HepG2 (cell line): ENCODE results near the gene FKBP8. TPM values are rescaled to one million over a fixed set of nuclear protein-coding genes. Genes with fewer than 3 reads are reported as not detected.

Source experiments
- HDAC1 ChIP-seq: sonication (generic); formaldehyde crosslinking; IDR thresholded peaks from 2 replicates; pipeline ENCODE4 v1.5.1; 2020; ENCODE audit warnings: mild to moderate bottlenecking, missing genetic modification reagents
- HIVEP1 ChIP-seq: sonication (generic); formaldehyde crosslinking; IDR thresholded peaks from 2 replicates; pipeline ENCODE4 v1.4.0; 2020; ENCODE audit warnings: mild to moderate bottlenecking, missing genetic modification reagents
- HOXA9 ChIP-seq: sonication (generic); formaldehyde crosslinking; IDR thresholded peaks from 2 replicates; pipeline ENCODE4 v1.8.1; 2022; ENCODE audit warnings: missing genetic modification reagents, mild to moderate bottlenecking, moderate library complexity, borderline replicate concordance
- IKZF5 ChIP-seq: IDR thresholded peaks from 2 replicates; pipeline ENCODE4 v1.6.1; 2018; ENCODE audit warnings: missing genetic modification reagents, mild to moderate bottlenecking, missing compliant biosample characterization
- MAFG ChIP-seq: sonication (generic); formaldehyde crosslinking; IDR thresholded peaks from 2 replicates; pipeline ENCODE4 v1.5.1; 2020; ENCODE audit warnings: mild to moderate bottlenecking, missing genetic modification reagents
- NCOR1 ChIP-seq: fragments of 200-600 bp; sonication (generic); IDR thresholded peaks from 2 replicates; pipeline ENCODE4 v1.7.0; 2017; ENCODE audit warnings: antibody characterized with exemption, low read length, borderline replicate concordance
- PHB2 ChIP-seq: fragments of 450-650 bp; IDR thresholded peaks from 2 replicates; pipeline ENCODE4 v1.6.1; 2018; ENCODE audit not compliant: partially characterized antibody
- SOX5 ChIP-seq: IDR thresholded peaks from 2 replicates; pipeline ENCODE4 v1.6.1; 2016; ENCODE audit warnings: borderline replicate concordance
- ZFP36 ChIP-seq: fragments of 150-350 bp; IDR thresholded peaks from 2 replicates; pipeline ENCODE4 v1.6.1; 2018; ENCODE audit warnings: borderline replicate concordance, low read length, low read depth; ENCODE audit not compliant: partially characterized antibody
- ZNF230 ChIP-seq: sonication (generic); formaldehyde crosslinking; IDR thresholded peaks from 2 replicates; pipeline ENCODE4 v1.4.0; 2020; ENCODE audit warnings: mild to moderate bottlenecking, missing genetic modification reagents
- ZNF253 ChIP-seq: sonication (generic); formaldehyde crosslinking; IDR thresholded peaks from 2 replicates; pipeline ENCODE4 v1.8.0; 2022; ENCODE audit warnings: mild to moderate bottlenecking, missing genetic modification reagents, borderline replicate concordance
- ZNF33A ChIP-seq: sonication (generic); formaldehyde crosslinking; IDR thresholded peaks from 2 replicates; pipeline ENCODE4 v1.5.1; 2020; ENCODE audit warnings: missing genetic modification reagents, mild to moderate bottlenecking, moderate library complexity, borderline replicate concordance
- ZNF432 ChIP-seq: sonication (generic); formaldehyde crosslinking; IDR thresholded peaks from 2 replicates; pipeline ENCODE4 v1.5.0; 2020; ENCODE audit warnings: missing genetic modification reagents, mild to moderate bottlenecking, borderline replicate concordance
- ZNF549 ChIP-seq: sonication (generic); formaldehyde crosslinking; IDR thresholded peaks from 2 replicates; pipeline ENCODE4 v1.5.0; 2020; ENCODE audit warnings: missing genetic modification reagents
- ZNF703 ChIP-seq: sonication (generic); formaldehyde crosslinking; IDR thresholded peaks from 2 replicates; pipeline ENCODE4 v1.5.1; 2020; ENCODE audit warnings: missing genetic modification reagents, mild to moderate bottlenecking, moderate library complexity, borderline replicate concordance
- ZNF75D ChIP-seq: sonication (generic); formaldehyde crosslinking; IDR thresholded peaks from 2 replicates; pipeline ENCODE4 v1.8.1; 2023; ENCODE audit warnings: missing genetic modification reagents, mild to moderate bottlenecking, borderline replicate concordance
- polyA plus RNA-seq, 8 experiments: library from polyadenylated mRNA; depleted of rRNA in 3 of 8; stranded (reverse) in 7 of 8; unstranded in 1 of 8; fragments of >200 nt; fragmentation: Illumina TruSeq in 4 of 8; extraction: Trizol in 4 of 8; gene quantifications; 2 replicates each; pipeline versions ENCODE4 v1.2.1 to v1.2.3, GENCODE V29; 2011 to 2016; ENCODE audit warnings: low read depth in 4 of 8, missing spikeins in 1 of 8, mixed read lengths in 1 of 8; ENCODE audit not compliant: insufficient read depth in 1 of 8
- total RNA-seq, 5 experiments: library from RNA; depleted of rRNA; stranded (reverse); fragments of >200 nt; fragmentation: Illumina TruSeq; extraction: Trizol; gene quantifications; 2 replicates each; pipeline ENCODE4 v1.2.3, GENCODE V29; 2016; ENCODE audit warnings: low read depth in 1 of 5
- TF ChIP-seq, protein P1 (sequence below): sonication (generic); formaldehyde crosslinking; IDR thresholded peaks from 2 replicates; pipeline ENCODE4 v1.4.0; 2020; ENCODE audit warnings: mild to moderate bottlenecking, missing genetic modification reagents
- TF ChIP-seq, protein P2 (sequence below): sonication (generic); formaldehyde crosslinking; conservative IDR thresholded peaks from 2 replicates; pipeline ENCODE4 v1.8.1; 2023; ENCODE audit warnings: missing genetic modification reagents

FKBP8 gene
- total and polyA plus RNA-seq, 2 of the 13 experiments (the other 11 are each of a cell fraction or from before 2014, with no cell fraction given) = 81.7 to 93.9 TPM

DNA sequence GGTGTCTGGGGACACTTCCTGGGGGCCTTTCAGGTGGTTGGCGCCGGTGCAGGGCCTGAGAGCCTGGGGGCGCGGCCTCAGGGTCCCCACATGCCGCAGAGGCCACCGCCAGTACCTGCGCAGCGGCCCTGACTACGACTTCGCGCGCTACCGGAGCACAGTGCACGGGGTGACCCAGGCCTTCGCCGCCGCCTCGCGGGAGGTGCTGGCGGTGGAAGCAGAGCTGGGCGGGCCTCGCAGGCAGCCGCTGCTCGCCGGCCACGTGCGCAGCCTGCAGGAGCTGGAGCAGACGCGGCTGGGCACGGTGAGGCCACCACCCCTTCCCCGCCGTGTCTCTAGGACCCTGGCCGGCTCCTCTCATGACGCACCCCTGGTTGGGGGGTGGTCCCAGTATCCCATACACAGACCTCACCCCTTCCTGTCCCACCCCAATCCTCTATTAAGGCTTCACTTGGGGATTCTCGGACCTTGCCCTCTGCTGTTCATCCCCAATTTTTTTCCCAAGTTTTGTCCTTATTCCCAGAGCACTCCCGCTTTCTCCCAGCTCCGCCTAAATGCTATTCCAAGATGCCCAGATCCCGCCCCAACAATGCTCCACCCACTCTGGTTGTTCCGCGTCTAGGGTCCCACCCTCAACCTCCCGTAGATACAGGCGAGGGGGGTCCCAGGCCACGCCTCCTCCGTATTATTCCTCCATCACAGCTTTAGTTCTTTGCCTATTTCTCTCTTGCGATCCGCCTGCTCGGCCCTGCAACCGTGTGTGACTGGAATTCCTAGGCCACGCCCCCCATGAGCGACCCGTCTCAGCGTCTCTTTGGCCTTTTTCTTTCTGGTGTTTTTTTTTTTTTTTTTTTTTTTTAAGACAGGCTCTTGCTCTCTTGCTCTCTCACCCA lies 46.3 kb upstream of the FKBP8 start (continued):
- TF ChIP-seq, protein P1, sequence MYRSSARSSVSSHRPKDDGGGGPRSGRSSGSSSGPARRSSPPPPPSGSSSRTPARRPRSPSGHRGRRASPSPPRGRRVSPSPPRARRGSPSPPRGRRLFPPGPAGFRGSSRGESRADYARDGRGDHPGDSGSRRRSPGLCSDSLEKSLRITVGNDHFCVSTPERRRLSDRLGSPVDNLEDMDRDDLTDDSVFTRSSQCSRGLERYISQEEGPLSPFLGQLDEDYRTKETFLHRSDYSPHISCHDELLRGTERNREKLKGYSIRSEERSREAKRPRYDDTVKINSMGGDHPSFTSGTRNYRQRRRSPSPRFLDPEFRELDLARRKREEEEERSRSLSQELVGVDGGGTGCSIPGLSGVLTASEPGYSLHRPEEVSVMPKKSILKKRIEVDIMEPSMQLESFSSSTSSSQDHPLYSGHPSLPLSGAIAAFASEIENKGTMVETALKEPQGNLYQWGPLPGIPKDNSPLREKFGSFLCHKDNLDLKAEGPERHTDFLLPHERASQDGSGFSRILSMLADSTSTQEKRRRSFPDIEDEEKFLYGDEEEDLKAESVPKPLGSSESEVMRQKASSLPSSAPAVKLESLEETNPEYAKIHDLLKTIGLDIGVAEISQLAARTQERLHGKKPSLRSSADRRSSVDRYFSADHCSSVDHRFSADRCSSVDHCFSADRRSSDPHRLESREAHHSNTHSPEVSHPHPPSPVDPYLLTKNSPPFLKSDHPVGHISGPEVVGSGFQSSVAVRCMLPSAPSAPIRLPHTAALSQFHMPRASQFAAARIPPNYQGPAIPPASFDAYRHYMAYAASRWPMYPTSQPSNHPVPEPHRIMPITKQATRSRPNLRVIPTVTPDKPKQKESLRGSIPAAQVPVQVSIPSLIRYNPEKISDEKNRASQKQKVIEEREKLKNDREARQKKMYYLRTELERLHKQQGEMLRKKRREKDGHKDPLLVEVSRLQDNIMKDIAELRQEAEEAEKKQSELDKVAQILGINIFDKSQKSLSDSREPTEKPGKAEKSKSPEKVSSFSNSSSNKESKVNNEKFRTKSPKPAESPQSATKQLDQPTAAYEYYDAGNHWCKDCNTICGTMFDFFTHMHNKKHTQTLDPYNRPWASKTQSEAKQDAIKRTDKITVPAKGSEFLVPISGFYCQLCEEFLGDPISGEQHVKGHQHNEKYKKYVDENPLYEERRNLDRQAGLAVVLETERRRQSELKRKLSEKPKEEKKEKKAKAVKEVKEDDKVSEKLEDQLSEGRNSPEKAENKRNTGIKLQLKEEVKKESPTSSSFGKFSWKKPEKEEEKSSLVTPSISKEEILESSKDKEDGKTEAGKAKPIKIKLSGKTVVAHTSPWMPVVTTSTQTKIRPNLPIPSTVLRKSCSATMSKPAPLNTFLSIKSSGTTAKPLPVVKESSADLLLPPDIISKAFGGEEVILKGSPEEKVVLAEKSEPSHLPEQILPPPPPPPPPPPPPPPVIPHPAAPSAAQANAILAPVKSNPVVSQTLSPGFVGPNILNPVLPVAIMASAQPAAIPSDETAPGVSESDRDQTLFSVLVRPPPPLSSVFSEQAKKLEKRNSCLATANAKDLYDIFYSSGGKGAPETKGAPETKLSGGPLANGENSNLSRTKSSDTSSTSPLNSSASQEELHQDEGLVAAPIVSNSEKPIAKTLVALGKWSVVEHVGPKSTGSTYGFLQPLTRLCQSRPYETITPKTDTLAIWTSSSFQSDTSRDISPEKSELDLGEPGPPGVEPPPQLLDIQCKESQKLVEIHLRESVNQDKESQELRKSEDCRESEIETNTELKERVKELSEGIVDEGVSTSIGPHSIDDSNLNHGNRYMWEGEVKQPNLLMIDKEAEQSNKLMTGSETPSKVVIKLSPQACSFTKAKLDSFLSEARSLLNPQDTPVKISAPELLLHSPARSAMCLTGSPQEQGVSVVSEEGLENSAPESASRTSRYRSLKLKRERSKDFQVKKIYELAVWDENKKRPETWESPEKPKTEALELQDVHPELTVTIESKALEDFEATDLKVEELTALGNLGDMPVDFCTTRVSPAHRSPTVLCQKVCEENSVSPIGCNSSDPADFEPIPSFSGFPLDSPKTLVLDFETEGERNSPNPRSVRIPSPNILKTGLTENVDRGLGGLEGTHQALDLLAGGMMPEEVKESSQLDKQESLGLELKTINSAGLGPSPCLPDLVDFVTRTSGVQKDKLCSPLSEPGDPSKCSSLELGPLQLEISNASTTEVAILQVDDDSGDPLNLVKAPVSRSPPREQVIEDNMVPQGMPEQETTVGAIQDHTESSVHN (CRISPR knock-in tag) = peak; percentile 98; the same call in 1 of the 2 replicates
- no peak; the same call in 1 of the 2 replicates for TF ChIP-seq SOX5 (CRISPR knock-in tag)
- peak; percentile 88 for TF ChIP-seq ZNF230 (CRISPR knock-in tag)
- TF ChIP-seq, protein P2, sequence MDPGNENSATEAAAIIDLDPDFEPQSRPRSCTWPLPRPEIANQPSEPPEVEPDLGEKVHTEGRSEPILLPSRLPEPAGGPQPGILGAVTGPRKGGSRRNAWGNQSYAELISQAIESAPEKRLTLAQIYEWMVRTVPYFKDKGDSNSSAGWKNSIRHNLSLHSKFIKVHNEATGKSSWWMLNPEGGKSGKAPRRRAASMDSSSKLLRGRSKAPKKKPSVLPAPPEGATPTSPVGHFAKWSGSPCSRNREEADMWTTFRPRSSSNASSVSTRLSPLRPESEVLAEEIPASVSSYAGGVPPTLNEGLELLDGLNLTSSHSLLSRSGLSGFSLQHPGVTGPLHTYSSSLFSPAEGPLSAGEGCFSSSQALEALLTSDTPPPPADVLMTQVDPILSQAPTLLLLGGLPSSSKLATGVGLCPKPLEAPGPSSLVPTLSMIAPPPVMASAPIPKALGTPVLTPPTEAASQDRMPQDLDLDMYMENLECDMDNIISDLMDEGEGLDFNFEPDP (CRISPR knock-in tag) = 0 out of 2 replicates have a peak, but pooled peaks have one; percentile 85
- no peak; the same call in none of the 2 replicates for TF ChIP-seq HDAC1
- no peak for TF ChIP-seq ZNF432 (CRISPR knock-in tag)
- no peak for TF ChIP-seq ZNF33A
- TF ChIP-seq ZFP36 = no peak
- TF ChIP-seq NCOR1 = no peak
- TF ChIP-seq HIVEP1 (CRISPR knock-in tag) = peak; percentile 84
- peak; percentile 32; the same call in 1 of the 2 replicates for TF ChIP-seq IKZF5
- TF ChIP-seq MAFG (CRISPR knock-in tag) = 0 out of 2 replicates have a peak, but pooled peaks have one; percentile 18
- no peak; the same call in none of the 2 replicates for TF ChIP-seq HOXA9 (CRISPR knock-in tag)
- no peak for TF ChIP-seq PHB2
- TF ChIP-seq ZNF549 (CRISPR knock-in tag) = no peak; the same call in 1 of the 2 replicates
- TF ChIP-seq ZNF253 (CRISPR knock-in tag) = peak; percentile 99
- TF ChIP-seq ZNF75D (CRISPR knock-in tag) = no peak
- TF ChIP-seq ZNF703 (CRISPR knock-in tag) = no peak; the same call in 1 of the 2 replicates
